ENCODE results near the gene UCK2. TPM values are rescaled to one million over a fixed set of nuclear protein-coding genes. Genes with fewer than 3 reads are reported as not detected.

UCK2 gene
- total RNA-seq, 2 donors from 2014 or later, result 37.0 to 61.6 TPM

DNA sequence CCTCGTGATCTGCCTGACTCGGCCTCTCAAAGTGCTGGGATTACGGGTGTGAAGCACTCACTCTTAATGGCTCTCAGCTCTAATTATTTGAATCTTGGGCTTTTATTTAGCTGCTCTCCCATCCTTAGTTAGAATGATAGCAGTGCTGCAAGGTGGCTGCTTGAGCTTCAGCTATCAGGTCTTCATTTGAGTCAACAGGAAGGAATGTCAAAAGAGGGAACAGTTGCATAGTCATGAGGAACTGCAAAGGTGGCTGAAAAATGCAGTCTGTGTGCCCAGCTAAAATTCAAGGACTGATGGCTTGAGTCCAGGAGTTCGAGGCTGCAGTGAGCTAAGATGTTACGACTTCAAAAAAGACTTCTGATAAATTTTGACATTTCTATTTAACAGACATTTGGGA lies 55.6 kb downstream of the UCK2 start:
- DNase-seq (ENCODE audit: low spot score in 2 of 2) (no peak), ATAC-seq (no peak)
- Mint-ChIP-seq H3K27ac (peak overlapping the region in 1 of 2 donors; percentile 46), H3K9me3 (no peaks in the 10 kb centered on the region), H3K36me3 (peaks cover 8 to 10% of the 10 kb centered on the region in 2 donors)

DNA sequence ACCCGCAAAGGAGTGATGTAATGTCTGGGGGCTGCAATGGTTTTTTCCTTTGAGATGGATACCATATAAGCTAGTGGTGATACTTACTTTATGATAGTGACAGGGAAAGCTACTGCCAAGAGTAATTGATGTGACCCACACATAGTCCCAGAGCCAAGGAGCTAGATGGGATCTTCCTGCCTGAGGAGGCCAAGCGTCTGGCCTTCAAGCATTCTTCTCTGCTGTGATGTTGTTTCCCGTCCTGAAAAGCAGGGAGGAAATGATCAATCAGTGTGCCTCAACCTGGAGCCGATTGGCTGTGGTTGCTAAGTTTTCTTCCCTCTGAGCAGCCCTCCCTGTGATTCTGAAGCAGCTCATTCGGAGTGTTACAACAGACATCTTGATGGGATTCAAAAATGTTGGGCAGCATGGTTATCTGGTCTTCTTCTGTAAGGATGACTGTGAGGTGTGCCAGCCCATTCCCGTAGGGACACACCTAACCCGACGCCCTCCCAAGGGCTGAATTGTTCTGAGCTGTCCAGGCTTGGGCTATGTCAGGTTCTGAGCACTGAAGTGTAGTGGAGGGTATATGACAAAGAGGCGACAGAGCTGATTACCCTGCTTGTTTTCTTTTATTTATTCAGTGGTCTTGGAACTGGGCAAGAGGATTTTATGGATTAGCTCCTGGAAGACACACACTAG lies 56.7 kb downstream of the UCK2 start:
- Mint-ChIP-seq H3K9me3 (no peaks in the 10 kb centered on the region), H3K27ac (peak overlapping the region in 1 of 2 donors; percentile 81), H3K36me3 (peaks cover 0 to 5% of the 10 kb centered on the region in 2 donors)
- DNase-seq (ENCODE audit: low spot score in 2 of 2), result no peak
- no peak for ATAC-seq

DNA sequence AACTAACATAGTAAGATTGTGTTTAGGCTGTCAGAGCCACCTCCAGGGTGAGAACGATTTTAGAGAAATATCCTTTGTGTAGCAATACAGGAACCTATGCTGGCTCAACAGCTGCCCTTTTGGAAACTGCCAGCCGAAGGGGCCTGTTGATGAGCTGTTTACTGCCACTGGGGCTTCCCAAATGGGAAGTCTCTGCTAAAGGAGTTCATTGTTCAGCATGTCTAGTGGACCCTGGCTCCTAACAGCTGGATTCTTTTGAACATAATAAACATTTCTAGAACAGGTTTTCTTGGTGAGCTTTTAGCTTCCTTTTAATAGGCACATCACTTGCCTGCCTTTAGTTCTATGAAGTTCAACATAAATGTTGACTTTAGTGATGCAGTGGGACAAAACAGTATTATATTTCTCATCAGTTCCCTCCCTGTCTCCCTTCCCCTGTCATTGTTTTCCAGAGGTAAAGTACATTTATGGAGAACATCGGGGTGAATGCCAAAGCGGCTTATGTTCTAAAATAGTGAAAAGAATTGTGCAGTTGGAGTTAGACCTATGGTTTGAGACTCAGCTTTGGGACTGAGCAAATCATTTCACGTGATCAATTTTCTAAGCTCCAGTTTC lies 57.4 kb downstream of the UCK2 start:
- Mint-ChIP-seq H3K9me3 (no peaks in the 10 kb centered on the region), H3K27ac (no peak overlapping the region), H3K36me3 (peaks cover 0 to 5% of the 10 kb centered on the region in 2 donors)
- no peak for ATAC-seq
- no peak for DNase-seq (ENCODE audit: low spot score in 2 of 2)

DNA sequence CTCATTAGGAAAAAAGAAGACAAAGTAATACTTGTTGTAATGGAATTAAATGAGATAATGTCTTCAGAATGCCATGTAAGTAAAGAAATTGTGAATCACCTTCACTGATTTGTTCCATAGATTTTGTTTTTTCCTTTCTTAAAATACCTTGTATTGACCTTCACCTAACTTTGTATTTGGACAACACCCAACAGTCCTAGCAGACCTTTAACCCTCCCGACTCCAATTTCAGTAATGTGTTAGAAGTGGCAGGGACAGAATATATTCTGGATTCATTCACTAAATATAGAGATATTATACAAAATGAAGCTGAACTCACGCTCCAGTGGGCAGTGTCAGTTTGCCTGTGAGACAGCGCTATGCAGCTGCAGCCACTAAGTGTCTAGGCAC lies 57.9 kb downstream of the UCK2 start:
- H3K27ac Mint-ChIP-seq, result no peak overlapping the region
- no peak for ATAC-seq
- H3K36me3 Mint-ChIP-seq, result peaks cover 5% of the 10 kb centered on the region in 2 donors
- no peaks in the 10 kb centered on the region for H3K9me3 Mint-ChIP-seq
- DNase-seq (ENCODE audit: low spot score in 2 of 2), result no peak

DNA sequence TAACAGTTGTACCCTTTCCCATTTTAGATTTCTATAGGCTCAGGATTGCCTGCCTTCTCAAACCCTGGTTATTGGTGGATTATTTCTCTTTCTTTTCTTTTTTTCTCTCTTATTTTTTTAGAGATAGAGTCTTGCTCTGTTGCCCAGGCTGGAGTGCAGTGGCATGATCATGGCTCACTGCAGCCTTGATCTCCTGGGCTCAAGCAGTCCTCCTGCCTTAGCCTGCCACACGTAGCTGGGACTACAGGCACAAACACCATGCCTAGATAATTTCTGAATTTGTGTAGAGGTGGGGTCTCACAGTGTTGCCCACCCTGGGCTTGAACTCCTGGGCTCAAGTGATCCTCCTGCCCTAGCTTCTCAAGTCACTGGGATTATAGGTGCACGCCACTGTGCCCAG lies 58.8 kb downstream of the UCK2 start:
- ATAC-seq (no peak), DNase-seq (ENCODE audit: low spot score in 2 of 2) (no peak)
- Mint-ChIP-seq H3K36me3 (peaks cover 5 to 12% of the 10 kb centered on the region in 2 donors), H3K27ac (no peak overlapping the region), H3K9me3 (no peaks in the 10 kb centered on the region)

- DNase-seq (ENCODE audit: low spot score in 2 of 2), result no peak
- Mint-ChIP-seq H3K9me3 (no peaks in the 10 kb centered on the region), H3K27ac (no peak overlapping the region), H3K36me3 (peaks cover 5 to 20% of the 10 kb centered on the region in 2 donors)
- ATAC-seq, result no peak
These were observed 59.6 kb downstream of the UCK2 start for GRCh38 chr1:165886983-165887382.

DNA sequence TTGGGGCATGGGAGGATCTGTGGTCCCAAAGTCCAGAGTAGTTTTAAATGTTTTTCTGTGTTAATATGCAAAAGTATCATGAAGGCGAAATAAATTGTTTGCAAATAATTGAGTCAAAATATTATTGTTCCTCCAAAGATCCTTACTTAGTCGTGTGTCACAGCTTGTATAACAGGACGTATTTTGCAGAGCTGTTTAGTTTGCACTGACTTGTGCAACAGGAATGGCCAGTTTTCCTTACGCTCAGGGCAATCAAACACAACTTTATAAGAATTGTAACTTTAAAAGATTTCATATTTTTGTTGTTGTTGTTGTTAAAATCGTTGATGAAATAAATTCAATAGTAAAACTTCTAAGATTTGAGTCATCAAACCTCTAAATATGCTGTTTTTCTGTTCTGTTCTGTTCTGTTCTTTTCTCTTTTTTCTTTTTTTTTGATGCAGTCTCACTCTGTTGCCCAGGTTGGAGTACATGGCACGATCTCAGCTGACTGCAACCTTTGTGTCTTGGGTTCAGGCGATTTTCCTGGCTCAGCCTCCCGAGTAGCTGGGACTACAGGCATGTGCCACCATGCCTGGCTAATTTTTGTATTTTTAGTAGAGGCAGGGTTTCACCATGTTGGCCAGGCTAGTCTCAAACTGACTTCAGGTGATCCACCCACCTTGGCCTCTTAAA lies 60.6 kb downstream of the UCK2 start:
- H3K9me3 Mint-ChIP-seq, result no peaks in the 10 kb centered on the region
- ATAC-seq, result no peak
- peaks cover 5 to 30% of the 10 kb centered on the region in 2 donors for H3K36me3 Mint-ChIP-seq
- DNase-seq (ENCODE audit: low spot score in 2 of 2), result no peak
- H3K27ac Mint-ChIP-seq, result no peak overlapping the region

DNA sequence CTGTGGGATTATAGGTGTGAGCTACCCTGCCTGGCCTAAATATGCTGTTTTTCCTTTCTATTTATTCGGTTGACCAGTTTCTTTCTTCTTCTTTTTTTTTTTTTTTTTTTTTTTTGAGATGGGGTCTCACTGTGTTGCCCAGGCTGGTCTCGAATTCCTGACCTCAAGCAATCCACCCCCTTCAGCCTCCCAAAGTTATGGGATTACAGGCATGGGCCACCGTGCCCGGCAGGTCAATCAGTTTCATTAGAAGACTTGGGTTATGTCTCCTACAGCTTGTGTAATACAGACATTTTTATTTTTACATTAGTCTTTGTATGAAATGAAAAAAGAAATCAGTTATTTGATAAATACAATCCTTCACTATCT lies 61.1 kb downstream of the UCK2 start:
- Mint-ChIP-seq H3K36me3 (peaks cover 5 to 30% of the 10 kb centered on the region in 2 donors), H3K9me3 (no peaks in the 10 kb centered on the region), H3K27ac (peak overlapping the region in 1 of 2 donors; percentile 69)
- no peak for ATAC-seq
- no peak for DNase-seq (ENCODE audit: low spot score in 2 of 2)

DNA sequence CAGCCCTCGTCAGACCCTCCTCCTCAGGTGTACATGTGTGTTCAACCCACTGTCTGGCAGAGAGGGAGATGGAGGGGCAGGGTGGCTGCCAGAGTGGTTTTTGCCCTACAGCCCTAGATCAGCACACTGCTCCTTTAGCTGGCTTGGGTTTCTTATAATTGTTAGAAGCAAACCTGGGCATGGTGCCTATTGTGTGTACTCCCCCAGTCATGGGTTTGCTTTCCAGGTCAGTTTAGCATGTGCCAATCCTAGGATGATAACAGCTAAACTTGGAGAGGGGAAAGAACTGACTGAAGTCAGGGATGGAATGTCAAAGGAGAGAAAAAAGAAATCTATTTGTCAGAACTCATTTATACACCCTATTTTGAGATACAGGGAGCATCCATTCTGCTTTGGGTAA lies 63.3 kb downstream of the UCK2 start:
- DNase-seq (ENCODE audit: low spot score in 2 of 2) (no peak), ATAC-seq (no peak)
- H3K9me3 Mint-ChIP-seq, result no peaks in the 10 kb centered on the region
- H3K36me3 Mint-ChIP-seq, result peaks cover 10 to 40% of the 10 kb centered on the region in 2 donors
- H3K27ac Mint-ChIP-seq, result no peak overlapping the region

DNA sequence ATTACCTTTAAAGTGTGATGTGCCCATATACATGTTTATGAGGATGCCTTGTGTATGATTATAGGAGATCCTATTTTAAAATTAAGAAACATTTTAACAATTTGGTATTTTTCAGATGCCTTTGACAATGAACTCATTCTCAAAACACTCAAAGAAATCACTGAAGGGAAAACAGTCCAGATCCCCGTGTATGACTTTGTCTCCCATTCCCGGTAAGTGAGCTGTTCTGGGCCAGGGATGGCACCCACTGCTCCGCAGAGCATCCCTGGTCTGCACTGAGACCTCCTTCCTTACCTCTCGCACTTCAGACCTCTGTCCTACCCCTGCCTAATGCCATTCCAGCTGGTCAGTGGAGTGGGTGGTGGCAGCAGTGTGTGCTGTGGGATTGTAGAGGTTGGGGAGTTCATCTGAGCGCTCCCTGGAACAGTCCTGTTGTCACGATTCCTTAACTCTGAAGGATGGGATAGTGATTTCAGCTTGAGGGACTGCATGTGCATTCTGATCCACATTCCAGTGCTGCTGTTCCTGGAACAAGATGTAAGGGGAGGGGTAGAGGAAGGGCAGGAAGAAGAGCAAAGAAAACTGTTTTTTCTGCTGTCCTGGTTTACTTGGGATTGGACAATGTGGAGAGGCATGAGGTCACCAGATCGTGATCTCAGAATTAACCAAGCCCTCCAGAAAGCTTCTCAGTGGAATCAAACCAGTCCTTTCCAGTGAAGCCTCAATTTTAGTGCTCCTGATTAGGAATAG lies 63.9 kb downstream of the UCK2 start:
- H3K27ac Mint-ChIP-seq, result no peak overlapping the region
- ATAC-seq, result no peak

GRCh38 chr1:165892935-165893334 lies 65.5 kb downstream of the UCK2 start:
- DNase-seq (ENCODE audit: low spot score in 2 of 2) (no peak), ATAC-seq (no peak)
- no peaks in the 10 kb centered on the region for H3K9me3 Mint-ChIP-seq
- H3K27ac Mint-ChIP-seq, result no peak overlapping the region
- H3K36me3 Mint-ChIP-seq, result peaks cover 14 to 46% of the 10 kb centered on the region in 2 donors

More for the DNA sequence above, 63.9 kb downstream of the UCK2 start:
- DNase-seq (ENCODE audit: low spot score in 2 of 2), result no peak
- H3K9me3 Mint-ChIP-seq, result no peaks in the 10 kb centered on the region
- peaks cover 10 to 46% of the 10 kb centered on the region in 2 donors for H3K36me3 Mint-ChIP-seq

DNA sequence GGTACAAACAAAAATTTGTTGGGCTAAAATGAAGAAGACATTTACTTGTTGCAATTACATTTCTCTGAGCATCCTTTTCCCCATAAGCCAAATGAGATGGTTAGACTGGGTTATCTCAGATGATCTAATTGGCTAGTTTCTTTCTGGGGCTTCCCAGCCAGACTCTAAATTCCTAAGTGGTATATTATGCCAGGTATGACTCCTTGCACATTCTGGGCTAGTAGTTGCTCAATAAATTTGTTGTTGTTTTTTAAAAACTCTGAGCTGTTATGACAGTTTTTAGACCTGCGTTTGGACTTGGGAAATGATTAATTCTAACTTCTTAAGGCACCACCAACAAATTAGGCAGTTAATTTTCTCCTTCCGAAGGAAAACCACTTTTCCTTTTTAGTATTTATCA lies 66.1 kb downstream of the UCK2 start:
- Mint-ChIP-seq H3K27ac (no peak overlapping the region), H3K9me3 (no peaks in the 10 kb centered on the region), H3K36me3 (peaks cover 14 to 46% of the 10 kb centered on the region in 2 donors)
- ATAC-seq, result no peak
- no peak for DNase-seq (ENCODE audit: low spot score in 2 of 2)

GRCh38 chr1:165894591-165894990 lies 67.2 kb downstream of the UCK2 start:
- no peaks in the 10 kb centered on the region for H3K9me3 Mint-ChIP-seq
- DNase-seq (ENCODE audit: low spot score in 2 of 2), result no peak
- no peak for ATAC-seq
- no peak overlapping the region for H3K27ac Mint-ChIP-seq
- peaks cover 14 to 46% of the 10 kb centered on the region in 2 donors for H3K36me3 Mint-ChIP-seq

GRCh38 chr1:165895451-165895871 lies 68.0 kb downstream of the UCK2 start:
- no peaks in the 10 kb centered on the region for H3K9me3 Mint-ChIP-seq
- ATAC-seq, result no peak
- no peak overlapping the region for H3K27ac Mint-ChIP-seq
- H3K36me3 Mint-ChIP-seq, result peaks cover 20 to 45% of the 10 kb centered on the region in 2 donors
- no peak for DNase-seq (ENCODE audit: low spot score in 2 of 2)

- H3K9me3 Mint-ChIP-seq, result no peaks in the 10 kb centered on the region
- no peak overlapping the region for H3K27ac Mint-ChIP-seq
- ATAC-seq, result no peak
- DNase-seq (ENCODE audit: low spot score in 2 of 2), result no peak
- H3K36me3 Mint-ChIP-seq, result peaks cover 25 to 39% of the 10 kb centered on the region in 2 donors
These were observed 68.9 kb downstream of the UCK2 start for GRCh38 chr1:165896277-165896676.

DNA sequence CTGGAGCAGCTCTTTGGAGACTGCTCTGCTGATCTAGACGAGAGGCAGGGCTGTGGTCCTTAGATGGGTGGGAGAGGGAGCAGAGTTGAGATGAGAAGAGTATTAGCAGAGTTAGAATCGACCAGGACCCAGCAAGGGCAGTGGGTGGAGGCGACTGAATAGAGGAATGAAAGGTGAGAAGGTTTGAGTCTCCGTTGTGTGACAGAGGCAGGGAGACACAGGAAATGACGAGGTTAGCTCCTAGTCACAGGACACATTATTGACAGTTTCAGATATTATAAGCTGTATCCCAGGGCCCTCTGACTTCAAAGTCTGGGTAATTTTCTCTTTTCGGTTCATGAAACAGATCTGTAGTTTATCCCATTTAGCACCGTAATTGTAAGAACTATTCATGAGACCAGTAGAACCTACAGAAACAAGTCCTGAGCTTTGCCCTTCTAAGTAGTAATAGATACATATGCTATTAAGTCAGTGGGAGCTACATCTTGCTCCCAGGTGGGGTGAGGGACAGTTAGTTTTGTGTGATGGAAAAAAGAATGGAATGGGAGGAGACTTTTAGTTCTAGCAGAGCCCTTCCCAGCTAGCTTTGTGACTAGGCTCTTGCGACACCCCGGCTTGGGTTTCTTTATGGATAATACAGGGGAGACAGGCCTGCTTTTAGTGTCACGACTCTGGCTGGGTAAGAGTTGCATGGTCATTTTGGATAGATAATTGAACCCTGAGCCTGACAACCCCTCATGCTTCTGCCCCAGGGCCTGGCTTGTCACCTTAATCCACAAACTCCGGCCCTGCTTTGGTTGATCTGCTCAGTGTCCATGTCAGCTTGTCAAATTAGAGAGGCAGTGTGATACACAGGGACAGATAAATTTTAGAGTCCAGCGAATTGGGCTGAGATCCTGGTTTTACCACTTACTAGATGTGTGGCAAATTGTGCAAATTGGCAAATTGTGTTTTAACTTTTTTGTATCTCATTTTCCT lies 70.2 kb downstream of the UCK2 start:
- peaks cover 25 to 30% of the 10 kb centered on the region in 2 donors for H3K36me3 Mint-ChIP-seq

More for the DNA sequence above, 70.2 kb downstream of the UCK2 start:
- peak overlapping the region; percentile 4 to 56 for H3K27ac Mint-ChIP-seq
- no peaks in the 10 kb centered on the region for H3K9me3 Mint-ChIP-seq
- ATAC-seq, result peak in 1 of 2 donors; percentile 40
- no peak for DNase-seq (ENCODE audit: low spot score in 2 of 2)
